ENCODE results near the gene CHURC1. TPM values are rescaled to one million over a fixed set of nuclear protein-coding genes. Genes with fewer than 3 reads are reported as not detected.

CHURC1 gene
- total RNA-seq, 1 donor from 2014 or later, result 59.8 TPM

GRCh38 chr14:64942531-64943111, 28.4 kb downstream of the CHURC1 start, which contains the start of gene GPX2:
GPX2 (minus strand) TSS chr14:64942745; CDS start chr14:64942726, 19 bp downstream.
- no peaks in the 10 kb centered on the region for H3K9me3 Mint-ChIP-seq
- no peak within 1 kb of the TSS for H3K27ac ChIP-seq
- H3K4me2 ChIP-seq, result no peak within 1 kb of the TSS
- no peaks in the 10 kb centered on the region for H3K27me3 ChIP-seq
- DNase-seq (ENCODE audit: low spot score), result no peak
- H3K4me3 Mint-ChIP-seq, result no peak within 1 kb of the TSS
- H3K79me2 ChIP-seq (ENCODE audit: low read depth), result no peaks in the 10 kb centered on the region
- H3K4me1 ChIP-seq, result no peaks in the 10 kb centered on the region
- H2AFZ ChIP-seq (replicated peaks), result no peak within 1 kb of the TSS
- H3K27ac Mint-ChIP-seq, result no peak within 1 kb of the TSS
- H4K20me1 ChIP-seq (ENCODE audit: low read depth), result peaks cover 10% of the 10 kb centered on the region
- H3K4me3 ChIP-seq, result no peak within 1 kb of the TSS
- H3K36me3 Mint-ChIP-seq, result peaks cover 10% of the 10 kb centered on the region
- no peak within 1 kb of the TSS for H3K9ac ChIP-seq
- peaks cover 5% of the 10 kb centered on the region for H3K27me3 Mint-ChIP-seq (ENCODE audit: insufficient read depth, low read depth)
- TF ChIP-seq CTCF (IDR thresholded peaks at IDR 0.05), result no peak
- TF ChIP-seq EZH2phosphoT487 (IDR thresholded peaks at IDR 0.05), result no peak
- TF ChIP-seq EZH2 (IDR thresholded peaks at IDR 0.05), result no peak
- H3K36me3 ChIP-seq, result no peaks in the 10 kb centered on the region
- no peaks in the 10 kb centered on the region for H3K4me1 Mint-ChIP-seq
- no peaks in the 10 kb centered on the region for H3F3A ChIP-seq (ENCODE audit: low read depth)
- H3K9me3 ChIP-seq (ENCODE audit: low read depth), result no peaks in the 10 kb centered on the region

DNA sequence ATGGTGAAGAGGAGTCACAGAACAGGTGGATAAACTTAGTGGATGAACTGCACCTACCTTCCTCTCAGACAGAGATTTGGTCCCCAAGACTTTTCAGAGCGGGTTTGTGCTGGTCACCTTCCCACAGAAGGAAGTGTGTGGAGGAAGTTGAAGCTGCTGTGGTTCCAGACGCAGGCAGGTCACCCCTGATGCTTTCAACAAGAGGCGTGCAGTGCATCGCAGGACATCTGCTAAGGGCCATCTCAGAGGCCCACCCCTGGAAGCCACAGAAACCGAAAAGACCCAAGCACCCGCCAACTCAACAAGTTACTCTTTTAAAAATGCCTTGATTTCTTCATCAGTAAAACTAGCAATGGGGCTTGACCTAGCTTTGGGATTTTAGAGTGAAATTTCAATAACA, 29.3 kb downstream of the CHURC1 start:
- Histone ChIP-seq H3K4me3 (no peak overlapping the region), H3K27ac (no peak overlapping the region), H3K27me3 (no peaks in the 10 kb centered on the region), H3K9ac (no peak overlapping the region), H4K20me1 (ENCODE audit: low read depth) (peaks cover 6% of the 10 kb centered on the region), H2AFZ (replicated peaks) (no peak overlapping the region), H3K9me3 (ENCODE audit: low read depth) (no peaks in the 10 kb centered on the region), H3K36me3 (no peaks in the 10 kb centered on the region), H3K79me2 (ENCODE audit: low read depth) (no peaks in the 10 kb centered on the region), H3K4me2 (no peak overlapping the region), H3K4me1 (no peaks in the 10 kb centered on the region), H3F3A (ENCODE audit: low read depth) (no peaks in the 10 kb centered on the region)
- no peak for DNase-seq (ENCODE audit: low spot score)
- Mint-ChIP-seq H3K4me3 (no peak overlapping the region), H3K27me3 (ENCODE audit: insufficient read depth, low read depth) (peaks cover 5% of the 10 kb centered on the region), H3K9me3 (no peaks in the 10 kb centered on the region), H3K36me3 (peaks cover 6% of the 10 kb centered on the region), H3K4me1 (no peaks in the 10 kb centered on the region), H3K27ac (peak overlapping the region; percentile 21)
- TF ChIP-seq EZH2phosphoT487 (IDR thresholded peaks at IDR 0.05), result no peak
- no peak for TF ChIP-seq CTCF (IDR thresholded peaks at IDR 0.05)
- TF ChIP-seq EZH2 (IDR thresholded peaks at IDR 0.05), result no peak

DNA sequence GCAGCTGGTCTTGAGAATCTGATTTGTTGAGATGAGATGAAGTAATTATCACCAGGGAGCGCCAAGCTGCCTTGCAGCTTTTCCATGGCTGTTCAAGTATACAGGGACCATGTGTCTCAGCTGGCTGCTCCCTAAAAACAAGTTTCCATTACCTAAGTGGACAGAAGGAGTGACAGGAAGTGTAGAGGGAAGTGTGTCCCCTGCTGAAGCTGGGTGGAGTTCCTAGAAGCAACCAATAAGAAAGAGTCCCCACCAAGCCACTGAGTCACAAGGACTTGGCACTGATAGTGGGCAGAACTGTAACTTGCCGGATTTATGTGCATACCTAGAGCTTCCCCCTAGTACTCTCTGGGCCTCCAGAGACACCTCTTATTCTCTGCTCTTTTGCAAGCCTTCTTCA, 29.8 kb downstream of the CHURC1 start:
- H3K36me3 ChIP-seq, result no peaks in the 10 kb centered on the region
- no peaks in the 10 kb centered on the region for H3K79me2 ChIP-seq (ENCODE audit: low read depth)
- no peaks in the 10 kb centered on the region for H3F3A ChIP-seq (ENCODE audit: low read depth)
- H3K4me3 Mint-ChIP-seq, result no peak overlapping the region
- peaks cover 5% of the 10 kb centered on the region for H3K27me3 Mint-ChIP-seq (ENCODE audit: insufficient read depth, low read depth)
- no peak overlapping the region for H3K4me3 ChIP-seq
- peaks cover 7% of the 10 kb centered on the region for H3K36me3 Mint-ChIP-seq
- H3K27me3 ChIP-seq, result no peaks in the 10 kb centered on the region
- no peak overlapping the region for H3K9ac ChIP-seq
- H3K27ac ChIP-seq, result no peak overlapping the region
- TF ChIP-seq EZH2 (IDR thresholded peaks at IDR 0.05) (no peak), EZH2phosphoT487 (IDR thresholded peaks at IDR 0.05) (no peak), CTCF (IDR thresholded peaks at IDR 0.05) (no peak)
- no peaks in the 10 kb centered on the region for H3K4me1 Mint-ChIP-seq
- H3K9me3 Mint-ChIP-seq, result no peaks in the 10 kb centered on the region
- H4K20me1 ChIP-seq (ENCODE audit: low read depth), result peaks cover 5% of the 10 kb centered on the region
- no peak overlapping the region for H3K4me2 ChIP-seq
- no peak overlapping the region for H2AFZ ChIP-seq (replicated peaks)
- DNase-seq (ENCODE audit: low spot score), result no peak
- H3K4me1 ChIP-seq, result no peaks in the 10 kb centered on the region
- H3K27ac Mint-ChIP-seq, result peak overlapping the region; percentile 21
- H3K9me3 ChIP-seq (ENCODE audit: low read depth), result no peaks in the 10 kb centered on the region

Measured in neural progenitor cell (in vitro differentiated cells).